ENCODE measurements around the gene PSAPL1. TPM values are rescaled to one million over a fixed set of nuclear protein-coding genes. Genes with fewer than 3 reads are reported as not detected.

PSAPL1 gene
- total and polyA plus RNA-seq, 2 experiments from 2014 or later, result not detected

DNA sequence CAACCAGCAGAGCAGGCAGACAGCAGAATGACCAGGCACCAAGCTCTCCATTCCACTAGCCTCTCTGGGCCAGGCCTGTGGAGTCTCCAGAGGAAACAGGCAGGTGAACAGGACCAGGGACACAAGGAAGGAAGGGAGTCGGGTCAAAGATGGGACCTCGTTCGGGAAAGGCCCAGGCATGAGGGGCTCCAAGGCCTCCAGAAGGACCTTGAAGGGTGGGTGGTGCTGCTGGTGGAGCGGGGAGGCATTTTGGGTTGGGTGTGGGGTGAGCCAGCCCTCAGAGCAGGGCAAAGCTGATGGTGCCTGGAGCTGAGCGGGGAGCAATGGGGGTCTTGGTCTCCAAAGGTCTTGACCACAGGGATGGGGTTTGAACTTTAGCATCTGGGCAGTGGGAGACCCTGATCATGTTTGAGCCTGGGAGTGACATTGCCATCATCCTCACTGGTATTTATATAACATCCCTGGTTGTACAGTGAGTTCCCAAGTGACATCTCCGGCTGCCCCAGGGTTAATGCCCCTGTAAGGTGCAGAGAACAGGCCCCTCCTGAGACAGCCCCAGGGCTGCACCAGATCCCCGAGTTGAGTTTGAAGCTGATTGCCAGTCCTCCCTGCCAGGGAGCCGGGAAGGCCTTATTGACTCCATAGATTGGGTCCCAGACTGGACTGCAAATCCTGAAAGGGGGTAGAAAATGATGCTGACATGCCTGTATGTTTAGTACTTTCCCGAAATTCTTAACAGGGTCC is 52.7 kb downstream of the PSAPL1 start:
- Histone ChIP-seq H3K9me3 (ENCODE audit: low read depth) (no peaks in the 10 kb centered on the region), H3K27me3 (replicated peaks; ENCODE audit: insufficient read depth) (peaks cover 49% of the 10 kb centered on the region), H2AFZ (no peak overlapping the region), H3K4me1 (ENCODE audit: insufficient read depth) (no peaks in the 10 kb centered on the region; the same call in 1 of the 2 replicates), H3K27ac (no peak overlapping the region), H3K9me2 (ENCODE audit: insufficient read depth) (no peaks in the 10 kb centered on the region), H3K9ac (no peak overlapping the region), H3K36me3 (ENCODE audit: low read depth) (no peaks in the 10 kb centered on the region), H3F3A (ENCODE audit: insufficient read depth) (no peaks in the 10 kb centered on the region), H3K4me2 (ENCODE audit: unreplicated experiment) (no peak overlapping the region), H4K20me1 (ENCODE audit: insufficient read depth) (no peaks in the 10 kb centered on the region), H3K4me3 (no peak overlapping the region), H3K79me2 (ENCODE audit: insufficient read depth) (no peaks in the 10 kb centered on the region)
- TF ChIP-seq EZH2 (IDR thresholded peaks at IDR 0.05; ENCODE audit: insufficient read depth, poor library complexity, severe bottlenecking) (no peak), EZH2phosphoT487 (IDR thresholded peaks at IDR 0.05; ENCODE audit: insufficient read depth, low read depth) (no peak)
- WGBS, 2 experiments (ENCODE audit: low coverage in 1 of 2, low lambda C conversion rate in 2 of 2, missing lambda C conversion rate in 2 of 2), result 60 to 65% methylated on average over 9 of the region's 9 CpGs
- in situ Hi-C loops (cut with MboI), result no loop called here
- DNase-seq, result no peak

GRCh38 chr4:7381221-7381889 is 53.4 kb downstream of the PSAPL1 start:
- in situ Hi-C loops (cut with MboI), result no loop called here

More at GRCh38 chr4:7381221-7381889, 53.4 kb downstream of the PSAPL1 start:
- Histone ChIP-seq H2AFZ (no peak overlapping the region), H3K36me3 (ENCODE audit: low read depth) (no peaks in the 10 kb centered on the region), H3K4me2 (ENCODE audit: unreplicated experiment) (no peak overlapping the region), H3K9me2 (ENCODE audit: insufficient read depth) (no peaks in the 10 kb centered on the region), H3K9ac (no peak overlapping the region), H3K79me2 (ENCODE audit: insufficient read depth) (no peaks in the 10 kb centered on the region), H3K27me3 (replicated peaks; ENCODE audit: insufficient read depth) (peaks cover 50% of the 10 kb centered on the region), H4K20me1 (ENCODE audit: insufficient read depth) (no peaks in the 10 kb centered on the region), H3K9me3 (ENCODE audit: low read depth) (no peaks in the 10 kb centered on the region), H3F3A (ENCODE audit: insufficient read depth) (no peaks in the 10 kb centered on the region), H3K27ac (no peak overlapping the region), H3K4me1 (ENCODE audit: insufficient read depth) (no peaks in the 10 kb centered on the region; the same call in 1 of the 2 replicates), H3K4me3 (no peak overlapping the region)
- 1 to 12% methylated on average over 8 to 9 of the region's 9 CpGs for WGBS, 2 experiments (ENCODE audit: low coverage in 1 of 2, low lambda C conversion rate in 2 of 2, missing lambda C conversion rate in 2 of 2)
- TF ChIP-seq EZH2 (IDR thresholded peaks at IDR 0.05; ENCODE audit: insufficient read depth, poor library complexity, severe bottlenecking) (no peak), EZH2phosphoT487 (IDR thresholded peaks at IDR 0.05; ENCODE audit: insufficient read depth, low read depth) (no peak)
- DNase-seq, result peak; percentile 64

Small RNA genes within 50 kb of the gene (microRNA-seq; reads per million reads assigned to microRNA genes)
- gene MIR4274 (ENCODE audit: borderline number of aligned reads), result not detected

Small RNA genes within 50 kb of the gene (small RNA-seq; reads per million reads assigned to genes)
- not detected for gene MIR4274 (ENCODE audit: low read depth, low replicate concordance)

Other genes with a start within 250 kb of the PSAPL1 start
- gene SORCS2, start 242.4 kb downstream of the PSAPL1 start, total RNA-seq (2014; rRNA removed; shearing (Covaris generic)), result 1.4 and 4.3 TPM in 2 replicates
- 0.38 and 0.74 TPM in 2 replicates for gene SORCS2, start 242.4 kb downstream of the PSAPL1 start, polyA plus RNA-seq (2016; fragmentation: Nextera tagmentation; extraction: Ambion mirVana)